ENCODE results near the gene MUC2.
A peak's percentile ranks its signal among the peaks of the same experiment; 100 is the strongest.

Gene MUC2

DNA sequence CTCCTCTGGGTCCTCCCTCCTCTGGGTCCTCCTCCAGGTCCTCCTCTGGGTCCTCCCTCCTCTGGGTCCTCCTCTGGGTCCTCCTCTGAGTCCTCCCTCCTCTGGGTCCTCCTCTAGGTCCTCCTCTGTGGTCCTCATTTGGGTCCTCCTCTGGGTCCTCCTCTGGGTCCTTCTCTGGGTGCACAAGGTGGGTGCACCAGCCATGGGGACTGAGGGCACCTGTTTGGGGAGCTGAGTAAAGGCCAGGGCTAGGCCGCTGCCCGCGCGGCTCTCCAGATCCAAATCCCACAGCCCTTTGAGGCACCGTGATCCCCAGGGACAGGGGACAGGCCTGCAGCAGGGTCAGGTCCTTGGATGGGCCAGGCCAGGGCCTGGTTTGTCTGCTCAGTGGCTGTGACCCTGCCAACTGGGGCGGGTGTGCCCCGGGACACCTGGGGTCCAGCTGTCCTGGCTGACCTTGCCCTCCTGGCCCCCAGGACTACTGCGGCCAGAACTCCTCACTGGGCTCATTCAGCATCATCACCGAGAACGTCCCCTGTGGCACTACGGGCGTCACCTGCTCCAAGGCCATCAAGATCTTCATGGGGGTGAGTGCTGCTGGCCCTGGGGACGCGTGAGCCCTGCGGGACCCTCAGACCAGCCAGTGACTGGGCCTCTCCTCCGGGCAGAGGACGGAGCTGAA is 12.7 kb downstream of the MUC2 start:
- Histone ChIP-seq H3K36me3 (replicated peaks in 1 of 2; ENCODE audit: control insufficient read depth in 2 of 2, insufficient read depth in 2 of 2, low read length in 2 of 2) (no peaks in the 10 kb centered on the region), H2AK5ac (ENCODE audit: low read depth, low read length) (peak overlapping the region; percentile 86), H2BK5ac (ENCODE audit: low read length) (no peak overlapping the region), H3K9ac (ENCODE audit: low read depth, low read length, poor library complexity) (peak overlapping the region; percentile 60), H2BK15ac (ENCODE audit: low read length) (no peak overlapping the region), H2BK120ac (ENCODE audit: low read depth, low read length) (no peak overlapping the region), H3K4me2 (ENCODE audit: insufficient read depth, low read length, poor library complexity, severe bottlenecking) (no peak overlapping the region), H3K4ac (ENCODE audit: low read length) (no peak overlapping the region), H3K79me1 (ENCODE audit: low read depth, low read length) (peaks cover 5% of the 10 kb centered on the region), H2BK12ac (ENCODE audit: low read length) (peak overlapping the region; percentile 95), H3K18ac (ENCODE audit: low read length) (peak overlapping the region; percentile 44), H4K91ac (ENCODE audit: low read depth, low read length, poor library complexity) (no peak overlapping the region), H3K27ac (replicated peaks; ENCODE audit: low read length) (no peak overlapping the region), H3K4me1 (ENCODE audit: control insufficient read depth in 2 of 2, insufficient read depth in 1 of 2, low read depth in 1 of 2, low read length in 2 of 2) (peaks cover 0 to 2% of the 10 kb centered on the region in 2 donors), H3K4me3 (ENCODE audit: low read length in 2 of 2) (no peak overlapping the region), H3K27me3 (ENCODE audit: control insufficient read depth in 3 of 3, insufficient read depth in 3 of 3, low read depth in 1 of 3, low read length in 3 of 3) (peaks cover 0 to 8% (median 0%) of the 10 kb centered on the region in 3 experiments), H3K23ac (ENCODE audit: low read depth, low read length, poor library complexity) (peak overlapping the region; percentile 44), H2AFZ (ENCODE audit: low read length) (no peak overlapping the region), H3K9me3 (replicated peaks in 1 of 2; ENCODE audit: control insufficient read depth in 2 of 2, insufficient read depth in 1 of 2, low read depth in 1 of 2, low read length in 2 of 2) (peaks cover 0 to 10% of the 10 kb centered on the region in 2 donors), H4K8ac (ENCODE audit: low read depth, low read length) (no peak overlapping the region), H3K14ac (ENCODE audit: low read length) (peak overlapping the region; percentile 82)
- no CpG with 5 or more reads among the region's 17 CpGs for WGBS, 2 donors (ENCODE audit: extremely low coverage in 2 of 2, insufficient read length in 2 of 2, insufficient replicate concordance in 1 of 2)
- DNase-seq (ENCODE audit: low spot score): no peak

DNA sequence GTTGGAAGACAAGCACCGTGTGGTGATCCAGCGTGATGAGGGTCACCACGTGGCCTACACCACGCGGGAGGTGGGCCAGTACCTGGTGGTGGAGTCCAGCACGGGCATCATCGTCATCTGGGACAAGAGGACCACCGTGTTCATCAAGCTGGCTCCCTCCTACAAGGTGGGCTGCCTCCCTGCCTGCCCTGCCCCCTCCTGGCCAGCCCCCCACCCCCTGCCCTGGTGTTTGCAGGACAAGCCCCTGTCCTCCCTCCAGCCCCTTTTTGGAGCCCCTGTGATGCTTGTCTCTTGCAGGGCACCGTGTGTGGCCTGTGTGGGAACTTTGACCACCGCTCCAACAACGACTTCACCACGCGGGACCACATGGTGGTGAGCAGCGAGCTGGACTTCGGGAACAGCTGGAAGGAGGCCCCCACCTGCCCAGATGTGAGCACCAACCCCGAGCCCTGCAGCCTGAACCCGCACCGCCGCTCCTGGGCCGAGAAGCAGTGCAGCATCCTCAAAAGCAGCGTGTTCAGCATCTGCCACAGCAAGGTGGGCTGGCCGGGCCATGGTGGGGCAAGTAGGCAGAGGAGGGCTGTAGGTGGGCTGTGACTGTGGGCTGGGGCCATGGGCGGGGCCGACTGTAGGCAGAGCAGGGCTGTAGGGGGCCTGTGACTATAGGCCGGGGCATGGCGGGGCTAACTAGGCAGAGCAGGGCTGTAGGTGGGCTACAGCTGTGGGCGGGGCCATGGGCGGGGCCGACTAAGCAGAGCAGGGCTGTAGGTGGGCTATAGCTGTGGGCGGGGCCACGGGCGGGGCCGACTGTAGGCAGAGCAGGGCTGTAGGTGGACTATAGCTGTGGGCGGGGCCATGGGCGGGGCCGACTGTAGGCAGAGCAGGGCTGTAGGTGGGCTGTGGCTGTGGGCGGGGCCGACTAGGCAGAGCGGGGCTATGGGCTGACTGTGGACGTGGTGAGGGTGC is 13.6 kb downstream of the MUC2 start:
- Histone ChIP-seq H3K4me3 (ENCODE audit: low read length in 2 of 2) (no peak overlapping the region), H4K91ac (ENCODE audit: low read depth, low read length, poor library complexity) (no peak overlapping the region), H3K4me1 (ENCODE audit: control insufficient read depth in 2 of 2, insufficient read depth in 1 of 2, low read depth in 1 of 2, low read length in 2 of 2) (peaks cover 0 to 2% of the 10 kb centered on the region in 2 donors), H3K27me3 (ENCODE audit: control insufficient read depth in 3 of 3, insufficient read depth in 3 of 3, low read depth in 1 of 3, low read length in 3 of 3) (peaks cover 0 to 8% (median 0%) of the 10 kb centered on the region in 3 experiments), H2BK120ac (ENCODE audit: low read depth, low read length) (no peak overlapping the region), H2AFZ (ENCODE audit: low read length) (no peak overlapping the region), H3K4me2 (ENCODE audit: insufficient read depth, low read length, poor library complexity, severe bottlenecking) (no peak overlapping the region), H3K79me1 (ENCODE audit: low read depth, low read length) (peaks cover 5% of the 10 kb centered on the region), H3K27ac (replicated peaks; ENCODE audit: low read length) (no peak overlapping the region), H3K36me3 (replicated peaks in 1 of 2; ENCODE audit: control insufficient read depth in 2 of 2, insufficient read depth in 2 of 2, low read length in 2 of 2) (no peaks in the 10 kb centered on the region), H2AK5ac (ENCODE audit: low read depth, low read length) (peak overlapping the region; percentile 86), H3K4ac (ENCODE audit: low read length) (no peak overlapping the region), H2BK5ac (ENCODE audit: low read length) (no peak overlapping the region), H2BK15ac (ENCODE audit: low read length) (no peak overlapping the region), H2BK12ac (ENCODE audit: low read length) (peak overlapping the region; percentile 95), H3K23ac (ENCODE audit: low read depth, low read length, poor library complexity) (peak overlapping the region; percentile 44), H3K9ac (ENCODE audit: low read depth, low read length, poor library complexity) (peak overlapping the region; percentile 60), H4K8ac (ENCODE audit: low read depth, low read length) (no peak overlapping the region), H3K9me3 (replicated peaks in 1 of 2; ENCODE audit: control insufficient read depth in 2 of 2, insufficient read depth in 1 of 2, low read depth in 1 of 2, low read length in 2 of 2) (peaks cover 0 to 10% of the 10 kb centered on the region in 2 donors), H3K14ac (ENCODE audit: low read length) (peak overlapping the region; percentile 82), H3K18ac (ENCODE audit: low read length) (peak overlapping the region; percentile 48)
- WGBS, 2 donors (ENCODE audit: extremely low coverage in 2 of 2, insufficient read length in 2 of 2, insufficient replicate concordance in 1 of 2): no CpG with 5 or more reads among the region's 40 CpGs
- no peak for DNase-seq (ENCODE audit: low spot score)

DNA sequence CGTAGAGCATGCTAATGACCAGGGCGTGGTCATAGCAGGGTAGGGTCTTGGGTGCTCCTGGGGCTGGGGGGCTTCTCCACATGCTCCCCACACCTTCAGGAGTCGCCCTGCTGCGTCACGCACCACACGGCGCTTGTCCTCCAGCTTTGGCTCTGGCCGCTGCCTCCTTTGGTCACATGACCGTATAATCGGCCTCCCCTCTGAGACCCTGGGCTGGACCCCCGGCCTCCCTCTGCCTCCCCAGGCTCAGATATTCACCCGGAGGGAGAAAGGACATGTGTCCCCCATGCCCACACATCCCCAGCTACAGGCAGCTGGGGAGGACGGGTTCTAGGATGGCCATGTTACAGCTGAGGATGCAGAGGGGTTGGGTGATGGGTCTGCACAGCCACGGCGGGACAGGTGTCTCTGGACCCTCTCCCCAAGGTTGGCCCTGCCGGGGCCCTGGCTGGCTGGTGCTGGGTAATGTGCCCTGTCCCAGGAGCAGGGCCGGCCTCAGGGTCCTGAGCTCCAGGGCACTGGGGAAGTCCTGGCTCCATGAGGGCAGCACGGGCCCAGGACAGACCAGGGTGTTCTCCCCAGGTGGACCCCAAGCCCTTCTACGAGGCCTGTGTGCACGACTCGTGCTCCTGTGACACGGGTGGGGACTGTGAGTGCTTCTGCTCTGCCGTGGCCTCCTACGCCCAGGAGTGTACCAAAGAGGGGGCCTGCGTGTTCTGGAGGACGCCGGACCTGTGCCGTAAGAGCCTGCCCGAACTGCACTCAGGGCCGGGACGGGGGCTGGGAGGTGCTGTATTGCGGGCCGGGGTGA is 14.5 kb downstream of the MUC2 start:
- Histone ChIP-seq H2AK5ac (ENCODE audit: low read depth, low read length) (peak overlapping the region; percentile 63), H2BK15ac (ENCODE audit: low read length) (peak overlapping the region; percentile 58), H4K91ac (ENCODE audit: low read depth, low read length, poor library complexity) (no peak overlapping the region), H3K27ac (replicated peaks; ENCODE audit: low read length) (no peak overlapping the region), H4K8ac (ENCODE audit: low read depth, low read length) (peak overlapping the region; percentile 6), H3K27me3 (ENCODE audit: control insufficient read depth in 3 of 3, insufficient read depth in 3 of 3, low read depth in 1 of 3, low read length in 3 of 3) (peaks cover 0 to 8% (median 0%) of the 10 kb centered on the region in 3 experiments), H3K18ac (ENCODE audit: low read length) (peak overlapping the region; percentile 85), H3K4me1 (ENCODE audit: control insufficient read depth in 2 of 2, insufficient read depth in 1 of 2, low read depth in 1 of 2, low read length in 2 of 2) (peaks cover 0 to 2% of the 10 kb centered on the region in 2 donors), H3K9me3 (replicated peaks in 1 of 2; ENCODE audit: control insufficient read depth in 2 of 2, insufficient read depth in 1 of 2, low read depth in 1 of 2, low read length in 2 of 2) (peaks cover 0 to 11% of the 10 kb centered on the region in 2 donors), H2BK12ac (ENCODE audit: low read length) (no peak overlapping the region), H3K9ac (ENCODE audit: low read depth, low read length, poor library complexity) (no peak overlapping the region), H2BK120ac (ENCODE audit: low read depth, low read length) (no peak overlapping the region), H3K36me3 (replicated peaks in 1 of 2; ENCODE audit: control insufficient read depth in 2 of 2, insufficient read depth in 2 of 2, low read length in 2 of 2) (no peaks in the 10 kb centered on the region), H3K4ac (ENCODE audit: low read length) (no peak overlapping the region), H2BK5ac (ENCODE audit: low read length) (no peak overlapping the region), H2AFZ (ENCODE audit: low read length) (no peak overlapping the region), H3K14ac (ENCODE audit: low read length) (peak overlapping the region; percentile 71), H3K4me2 (ENCODE audit: insufficient read depth, low read length, poor library complexity, severe bottlenecking) (no peak overlapping the region), H3K79me1 (ENCODE audit: low read depth, low read length) (peaks cover 5% of the 10 kb centered on the region), H3K4me3 (ENCODE audit: low read length in 2 of 2) (peak overlapping the region in 1 of 2 donors; percentile 16), H3K23ac (ENCODE audit: low read depth, low read length, poor library complexity) (peak overlapping the region; percentile 31)
- WGBS, 2 donors (ENCODE audit: extremely low coverage in 2 of 2, insufficient read length in 2 of 2, insufficient replicate concordance in 1 of 2): no CpG with 5 or more reads among the region's 33 CpGs
- DNase-seq (ENCODE audit: low spot score): no peak

All from neuronal stem cell (in vitro differentiated cells).